Prostate gland (tissue), 2 donors: ENCODE results near the gene AKIP1. TPM values are rescaled to one million over a fixed set of nuclear protein-coding genes. Genes with fewer than 3 reads are reported as not detected.
"Not testable (repeated sequence)": the region's sequence is repeated elsewhere in the genome, so short reads cannot be mapped to it uniquely, and the experiment has no call there.

Experiments used
- DNase-seq: peaks from one replicate; pipeline ENCODE4 v3.0.0-alpha.2; 2019; ENCODE audit warnings: low spot score
- H3K27ac ChIP-seq, 2 donors: fragments of 200-600 bp; sonication (generic); 2 replicates each; pipeline ENCODE4 v1.5.1; 2017 to 2019
- H3K27me3 ChIP-seq: fragments of 200-600 bp; sonication (generic); replicated peaks from 2 replicates; pipeline ENCODE4 v1.5.1; 2019; ENCODE audit not compliant: insufficient read depth
- H3K36me3 ChIP-seq, 2 donors: fragments of 200-600 bp; sonication (generic); 1 replicate in 1 of 2; 2 replicates in 1 of 2; pipeline versions ENCODE4 v1.5.1 to v1.8.1; 2017 to 2019
- H3K4me1 ChIP-seq: fragments of 200-600 bp; sonication (generic); replicated peaks from 2 replicates; pipeline ENCODE4 v1.5.1; 2019
- H3K4me3 ChIP-seq, 2 donors: fragments of 200-600 bp; sonication (generic); 2 replicates each; pipeline ENCODE4 v1.5.1; 2017 to 2019
- H3K9me3 ChIP-seq: fragments of 200-600 bp; sonication (generic); 2 replicates; pipeline ENCODE4 v1.5.1; 2017
- CTCF ChIP-seq, 4 experiments: fragments of 200-600 bp in 2 of 4; fragments of 450-650 bp in 2 of 4; sonication (generic) in 2 of 4; IDR thresholded peaks; 1 replicate in 3 of 4; 2 replicates in 1 of 4; pipeline ENCODE4 v1.5.1; 2016 to 2019; ENCODE audit warnings: antibody characterized with exemption in 4 of 4, mild to moderate bottlenecking in 2 of 4, moderate library complexity in 2 of 4
- POLR2A ChIP-seq: fragments of 450-650 bp; IDR thresholded peaks from one replicate; pipeline ENCODE4 v1.6.1; 2016; ENCODE audit warnings: antibody characterized with exemption, mild to moderate bottlenecking
- POLR2AphosphoS5 ChIP-seq: sonication (generic); formaldehyde crosslinking; IDR thresholded peaks from one replicate; pipeline ENCODE4 v1.6.1; 2017; ENCODE audit warnings: antibody characterized with exemption
- WGBS: methylation state at CpG from one replicate; pipeline ENCODE4 v1.1.5; 2018; 5-methylcytosine and 5-hydroxymethylcytosine counted together
- intact Hi-C: fragments of 100-400 bp; cut with DNase I; formaldehyde crosslinking; loops from one replicate; pipeline ENCODE4 v1.14.2; 2022
- total RNA-seq, 2 donors: library from RNA; depleted of rRNA; stranded (reverse); fragments of >200 nt; gene quantifications; one replicate each; pipeline ENCODE4 v1.1.0, GENCODE V29; 2016

Gene AKIP1
- total RNA-seq, 2 donors from 2014 or later = 23.8 to 47.1 TPM

- Histone ChIP-seq H3K36me3 (no peaks in the 10 kb centered on the region), H3K4me3 (no peak overlapping the region), H3K4me1 (no peaks in the 10 kb centered on the region), H3K27me3 (no peaks in the 10 kb centered on the region), H3K9me3 (no peaks in the 10 kb centered on the region), H3K27ac (no peak overlapping the region)
- no peak for DNase-seq
- 94% methylated on average over 6 of the region's 6 CpGs for WGBS
- TF ChIP-seq POLR2AphosphoS5 = no peak
- TF ChIP-seq POLR2A = no peak
- intact Hi-C loops = no loop called here
Measured at GRCh38 chr11:8933931-8934330, 22.9 kb downstream of the AKIP1 start.

- WGBS = 33% methylated on average over 14 of the region's 14 CpGs
- H3K27ac ChIP-seq = no peak overlapping the region
- no peak for TF ChIP-seq POLR2A
- TF ChIP-seq CTCF (IDR thresholded peaks at IDR 0.05) = no peak
- TF ChIP-seq POLR2AphosphoS5 = no peak
- H3K36me3 ChIP-seq = no peaks in the 10 kb centered on the region
- H3K4me3 ChIP-seq = no peak overlapping the region
- H3K27me3 ChIP-seq = no peaks in the 10 kb centered on the region
- H3K4me1 ChIP-seq = no peaks in the 10 kb centered on the region
- DNase-seq = no peak
- intact Hi-C loops = no loop called here
- no peaks in the 10 kb centered on the region for H3K9me3 ChIP-seq
Measured at GRCh38 chr11:8934742-8935488, 23.9 kb downstream of the AKIP1 start.

GRCh38 chr11:8935789-8936188, 24.8 kb downstream of the AKIP1 start:
- H3K27ac ChIP-seq, H3K9me3 ChIP-seq, DNase-seq, intact Hi-C loops, H3K4me3 ChIP-seq, H3K27me3 ChIP-seq, H3K36me3 ChIP-seq, H3K4me1 ChIP-seq: not testable (repeated sequence)
- 100% methylated on average over 2 of the region's 2 CpGs for WGBS

GRCh38 chr11:8937159-8937558, 26.2 kb downstream of the AKIP1 start:
- Histone ChIP-seq H3K4me1 (no peaks in the 10 kb centered on the region), H3K36me3 (no peaks in the 10 kb centered on the region), H3K4me3 (no peak overlapping the region), H3K9me3 (no peaks in the 10 kb centered on the region), H3K27ac (no peak overlapping the region), H3K27me3 (no peaks in the 10 kb centered on the region)
- 69% methylated on average over 10 of the region's 10 CpGs for WGBS
- intact Hi-C loops = no loop called here
- TF ChIP-seq POLR2A (no peak), CTCF (IDR thresholded peaks at IDR 0.05) (no peak), POLR2AphosphoS5 (no peak)
- no peak for DNase-seq

GRCh38 chr11:8937659-8938058, 26.7 kb downstream of the AKIP1 start:
- 88% methylated on average over 14 of the region's 14 CpGs for WGBS
- DNase-seq = no peak
- Histone ChIP-seq H3K36me3 (no peaks in the 10 kb centered on the region), H3K27ac (no peak overlapping the region), H3K4me1 (no peaks in the 10 kb centered on the region), H3K27me3 (no peaks in the 10 kb centered on the region), H3K9me3 (no peaks in the 10 kb centered on the region), H3K4me3 (no peak overlapping the region)
- intact Hi-C loops = no loop called here
- no peak for TF ChIP-seq POLR2AphosphoS5
- TF ChIP-seq POLR2A = no peak
- no peak for TF ChIP-seq CTCF (IDR thresholded peaks at IDR 0.05)
